Panc1 (cell line): ENCODE data around the gene SLC35F5. TPM values are rescaled to one million over a fixed set of nuclear protein-coding genes. Genes with fewer than 3 reads are reported as not detected.

Experiments
- ATAC-seq: fragments of 200-7000 bp; cut with Tn5 transposase; 2 replicates; pipeline ENCODE4 v1.9.1; 2020; ENCODE audit warnings: mild to moderate bottlenecking, moderate library complexity
- BruUV-seq: library from RNA; stranded (reverse); fragments of 400-500 nt; replicated peaks from 2 replicates; lab custom pipeline; 2021; lab: Mats Ljungman, UMichigan
- CTCF ChIA-PET: fragments of 300-600 bp; sonication (Branson Sonifier 250); formaldehyde crosslinking; loops from one replicate; lab custom pipeline; 2022; ENCODE audit warnings: antibody characterized with exemption; lab: Charles Lee
- POLR2A ChIA-PET: fragments of 300-600 bp; sonication (Branson Sonifier 250); formaldehyde crosslinking; loops from one replicate; lab custom pipeline; 2022; ENCODE audit warnings: antibody characterized with exemption; lab: Charles Lee
- DNase-seq: peaks from one replicate; pipeline ENCODE4 v3.0.0-alpha.2; 2010; ENCODE audit warnings: low read depth, low spot score
- H3K27ac ChIP-seq: 2 replicates; pipeline ENCODE4 v1.5.1; 2011; ENCODE audit warnings: mild to moderate bottlenecking, low read length, inconsistent platforms
- H3K27me3 ChIP-seq: fragments of 200-500 bp; sonication (Bioruptor generic); 2 replicates; pipeline ENCODE4 v1.6.0; 2014; ENCODE audit warnings: low read length, inconsistent platforms; ENCODE audit not compliant: control insufficient read depth, insufficient read depth
- H3K36me3 ChIP-seq: fragments of 200-500 bp; sonication (Bioruptor generic); 2 replicates; pipeline ENCODE4 v1.5.1; 2014; ENCODE audit warnings: inconsistent platforms, mild to moderate bottlenecking, low read length, moderate library complexity; ENCODE audit not compliant: control insufficient read depth, insufficient read depth
- H3K4me1 ChIP-seq: 2 replicates; pipeline ENCODE4 v1.5.1; 2011; ENCODE audit warnings: inconsistent platforms, mild to moderate bottlenecking, low read length, moderate library complexity; ENCODE audit not compliant: control insufficient read depth, insufficient read depth
- H3K4me3 ChIP-seq, 2 experiments: 2 replicates each; pipeline ENCODE4 v1.5.1; 2011 to 2012; ENCODE audit warnings: low read depth in 2 of 2, low read length in 2 of 2, mild to moderate bottlenecking in 2 of 2, inconsistent platforms in 1 of 2, moderate library complexity in 1 of 2
- H3K9me3 ChIP-seq: fragments of 200-500 bp; sonication (Bioruptor generic); 2 replicates; pipeline ENCODE4 v1.5.1; 2014; ENCODE audit warnings: low read depth, mild to moderate bottlenecking, inconsistent platforms, low read length, moderate library complexity; ENCODE audit not compliant: control insufficient read depth, insufficient read depth
- POLR2AphosphoS5 ChIP-seq: IDR thresholded peaks from 2 replicates; pipeline ENCODE4 v1.6.1; 2012; ENCODE audit warnings: mild to moderate bottlenecking, low read depth, low read length, moderate library complexity
- SIN3A ChIP-seq: IDR thresholded peaks from 2 replicates; pipeline ENCODE4 v1.6.1; 2012; ENCODE audit warnings: low read depth, mild to moderate bottlenecking, low read length, moderate library complexity, borderline replicate concordance; ENCODE audit not compliant: insufficient read depth
- TCF7L2 ChIP-seq: IDR thresholded peaks from 2 replicates; pipeline ENCODE4 v1.6.1; 2011; ENCODE audit warnings: mild to moderate bottlenecking, low read depth, low read length, inconsistent platforms
- in situ Hi-C: cut with HindIII; loops from 2 replicates; pipeline ENCODE4 v1.10.0; 2016; ENCODE audit warnings: low sequenced_read_pairs, low pct_unique_long_range_greater_than_20kb
- intact Hi-C: fragments of 100-400 bp; cut with micrococcal nuclease; formaldehyde crosslinking; loops from one replicate; pipeline ENCODE4 v1.10.0; 2022; ENCODE audit not compliant: unreplicated experiment
- total RNA-seq: library from RNA; stranded (reverse); gene quantifications from one replicate; pipeline ENCODE4 v1.2.1, GENCODE V29; 2021; ENCODE audit not compliant: unreplicated experiment
- TF ChIP-seq, protein P1 (sequence below), 2 experiments: IDR thresholded peaks; 2 replicates each; pipeline ENCODE4 v1.6.1; 2011 to 2012; ENCODE audit warnings: low read depth in 2 of 2, control low read depth in 1 of 2, low read length in 1 of 2, mild to moderate bottlenecking in 1 of 2, moderate library complexity in 1 of 2; ENCODE audit not compliant: insufficient read depth in 1 of 2
- TF ChIP-seq, protein P2 (sequence below): fragments of 450-650 bp; IDR thresholded peaks from 2 replicates; pipeline ENCODE4 v1.5.1; 2017; ENCODE audit warnings: mild to moderate bottlenecking

Gene SLC35F5
- total RNA-seq, 1 experiment from 2014 or later = 89.8 TPM

DNA sequence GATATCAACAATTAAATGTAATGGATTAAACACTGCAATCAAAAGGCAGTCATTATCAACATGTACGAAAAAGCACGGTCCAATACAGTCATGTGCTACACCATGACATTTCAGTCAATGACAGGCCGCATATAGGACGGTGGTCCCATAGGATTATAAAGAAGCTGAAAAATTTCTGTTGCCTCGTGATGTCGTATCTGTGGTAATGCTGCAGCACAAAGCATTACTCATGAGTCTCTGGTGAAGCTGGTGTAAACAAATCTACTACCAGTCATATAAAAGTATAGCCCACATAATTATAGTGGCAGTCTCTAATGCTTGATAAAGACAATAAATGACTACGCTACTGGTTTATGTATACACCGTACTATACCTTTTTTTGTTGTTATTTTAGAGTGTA is 71.0 kb downstream of the SLC35F5 start:
- Histone ChIP-seq H3K9me3 (no peaks in the 10 kb centered on the region), H3K27ac (no peak overlapping the region), H3K27me3 (no peaks in the 10 kb centered on the region), H3K4me1 (no peaks in the 10 kb centered on the region), H3K4me3 (no peak overlapping the region), H3K36me3 (no peaks in the 10 kb centered on the region)
- DNase-seq (no peak), ATAC-seq (no peak)
- ChIA-PET CTCF (no interaction called here), POLR2A (no interaction called here)
- BruUV-seq = no TSS peak
- in situ Hi-C loops (no loop called here), intact Hi-C loops (no loop called here)
- TF ChIP-seq TCF7L2 (no peak), POLR2AphosphoS5 (no peak), SIN3A (no peak)
- TF ChIP-seq, protein P1, sequence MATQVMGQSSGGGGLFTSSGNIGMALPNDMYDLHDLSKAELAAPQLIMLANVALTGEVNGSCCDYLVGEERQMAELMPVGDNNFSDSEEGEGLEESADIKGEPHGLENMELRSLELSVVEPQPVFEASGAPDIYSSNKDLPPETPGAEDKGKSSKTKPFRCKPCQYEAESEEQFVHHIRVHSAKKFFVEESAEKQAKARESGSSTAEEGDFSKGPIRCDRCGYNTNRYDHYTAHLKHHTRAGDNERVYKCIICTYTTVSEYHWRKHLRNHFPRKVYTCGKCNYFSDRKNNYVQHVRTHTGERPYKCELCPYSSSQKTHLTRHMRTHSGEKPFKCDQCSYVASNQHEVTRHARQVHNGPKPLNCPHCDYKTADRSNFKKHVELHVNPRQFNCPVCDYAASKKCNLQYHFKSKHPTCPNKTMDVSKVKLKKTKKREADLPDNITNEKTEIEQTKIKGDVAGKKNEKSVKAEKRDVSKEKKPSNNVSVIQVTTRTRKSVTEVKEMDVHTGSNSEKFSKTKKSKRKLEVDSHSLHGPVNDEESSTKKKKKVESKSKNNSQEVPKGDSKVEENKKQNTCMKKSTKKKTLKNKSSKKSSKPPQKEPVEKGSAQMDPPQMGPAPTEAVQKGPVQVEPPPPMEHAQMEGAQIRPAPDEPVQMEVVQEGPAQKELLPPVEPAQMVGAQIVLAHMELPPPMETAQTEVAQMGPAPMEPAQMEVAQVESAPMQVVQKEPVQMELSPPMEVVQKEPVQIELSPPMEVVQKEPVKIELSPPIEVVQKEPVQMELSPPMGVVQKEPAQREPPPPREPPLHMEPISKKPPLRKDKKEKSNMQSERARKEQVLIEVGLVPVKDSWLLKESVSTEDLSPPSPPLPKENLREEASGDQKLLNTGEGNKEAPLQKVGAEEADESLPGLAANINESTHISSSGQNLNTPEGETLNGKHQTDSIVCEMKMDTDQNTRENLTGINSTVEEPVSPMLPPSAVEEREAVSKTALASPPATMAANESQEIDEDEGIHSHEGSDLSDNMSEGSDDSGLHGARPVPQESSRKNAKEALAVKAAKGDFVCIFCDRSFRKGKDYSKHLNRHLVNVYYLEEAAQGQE (IDR thresholded peaks at IDR 0.05; ENCODE audit: insufficient read depth in 1 of 2, low read depth in 2 of 2, low read length in 1 of 2) = no peak
- TF ChIP-seq, protein P2, sequence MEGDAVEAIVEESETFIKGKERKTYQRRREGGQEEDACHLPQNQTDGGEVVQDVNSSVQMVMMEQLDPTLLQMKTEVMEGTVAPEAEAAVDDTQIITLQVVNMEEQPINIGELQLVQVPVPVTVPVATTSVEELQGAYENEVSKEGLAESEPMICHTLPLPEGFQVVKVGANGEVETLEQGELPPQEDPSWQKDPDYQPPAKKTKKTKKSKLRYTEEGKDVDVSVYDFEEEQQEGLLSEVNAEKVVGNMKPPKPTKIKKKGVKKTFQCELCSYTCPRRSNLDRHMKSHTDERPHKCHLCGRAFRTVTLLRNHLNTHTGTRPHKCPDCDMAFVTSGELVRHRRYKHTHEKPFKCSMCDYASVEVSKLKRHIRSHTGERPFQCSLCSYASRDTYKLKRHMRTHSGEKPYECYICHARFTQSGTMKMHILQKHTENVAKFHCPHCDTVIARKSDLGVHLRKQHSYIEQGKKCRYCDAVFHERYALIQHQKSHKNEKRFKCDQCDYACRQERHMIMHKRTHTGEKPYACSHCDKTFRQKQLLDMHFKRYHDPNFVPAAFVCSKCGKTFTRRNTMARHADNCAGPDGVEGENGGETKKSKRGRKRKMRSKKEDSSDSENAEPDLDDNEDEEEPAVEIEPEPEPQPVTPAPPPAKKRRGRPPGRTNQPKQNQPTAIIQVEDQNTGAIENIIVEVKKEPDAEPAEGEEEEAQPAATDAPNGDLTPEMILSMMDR = no peak

DNA sequence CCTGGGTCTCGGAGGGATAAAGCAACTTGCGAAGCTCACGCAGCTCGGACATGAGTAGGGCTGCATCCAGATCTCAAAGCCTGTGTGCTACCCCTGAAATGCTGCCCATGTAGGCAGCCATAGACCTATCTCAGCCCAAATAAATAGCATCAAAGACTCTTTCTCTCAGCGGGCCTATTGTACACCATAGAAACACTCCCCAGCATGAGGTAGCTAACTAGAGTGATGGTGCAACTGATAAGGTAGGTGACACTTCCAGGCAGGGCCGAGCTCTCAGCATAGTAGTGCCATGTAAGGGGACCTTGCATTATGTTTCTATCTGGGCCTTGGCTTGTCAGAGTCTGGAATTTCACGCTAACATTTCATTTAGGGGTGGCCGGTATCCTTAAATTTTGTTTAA is 77.0 kb downstream of the SLC35F5 start:
- no TSS peak for BruUV-seq
- Histone ChIP-seq H3K36me3 (no peaks in the 10 kb centered on the region), H3K9me3 (no peaks in the 10 kb centered on the region), H3K27ac (no peak overlapping the region), H3K27me3 (no peaks in the 10 kb centered on the region), H3K4me1 (no peaks in the 10 kb centered on the region), H3K4me3 (no peak overlapping the region)
- intact Hi-C loops (no loop called here), in situ Hi-C loops (no loop called here)
- no peak for ATAC-seq
- DNase-seq = no peak
- CTCF ChIA-PET = no interaction called here
- no peak for TF ChIP-seq TCF7L2
- TF ChIP-seq, protein P1 (IDR thresholded peaks at IDR 0.05; ENCODE audit: insufficient read depth in 1 of 2, low read depth in 2 of 2, low read length in 1 of 2) = no peak
- TF ChIP-seq POLR2AphosphoS5 = no peak
- POLR2A ChIA-PET = no interaction called here
